Activated CD4-positive, alpha-beta T cell treated with anti-CD3 and anti-CD28 coated beads, Interleukin-2, amount 50 U/mL, for 24 hours (primary cell): ENCODE measurements around the gene KLHL42.
"Not testable (repeated sequence)": the region's sequence is repeated elsewhere in the genome, so short reads cannot be mapped to it uniquely, and the experiment has no call there.

Source experiments
- DNase-seq, 2 donors: peaks; one replicate each; pipeline ENCODE4 v3.0.0-alpha.2; 2020; ENCODE audit warnings: low read depth in 1 of 2, low spot score in 1 of 2

The KLHL42 gene

DNA sequence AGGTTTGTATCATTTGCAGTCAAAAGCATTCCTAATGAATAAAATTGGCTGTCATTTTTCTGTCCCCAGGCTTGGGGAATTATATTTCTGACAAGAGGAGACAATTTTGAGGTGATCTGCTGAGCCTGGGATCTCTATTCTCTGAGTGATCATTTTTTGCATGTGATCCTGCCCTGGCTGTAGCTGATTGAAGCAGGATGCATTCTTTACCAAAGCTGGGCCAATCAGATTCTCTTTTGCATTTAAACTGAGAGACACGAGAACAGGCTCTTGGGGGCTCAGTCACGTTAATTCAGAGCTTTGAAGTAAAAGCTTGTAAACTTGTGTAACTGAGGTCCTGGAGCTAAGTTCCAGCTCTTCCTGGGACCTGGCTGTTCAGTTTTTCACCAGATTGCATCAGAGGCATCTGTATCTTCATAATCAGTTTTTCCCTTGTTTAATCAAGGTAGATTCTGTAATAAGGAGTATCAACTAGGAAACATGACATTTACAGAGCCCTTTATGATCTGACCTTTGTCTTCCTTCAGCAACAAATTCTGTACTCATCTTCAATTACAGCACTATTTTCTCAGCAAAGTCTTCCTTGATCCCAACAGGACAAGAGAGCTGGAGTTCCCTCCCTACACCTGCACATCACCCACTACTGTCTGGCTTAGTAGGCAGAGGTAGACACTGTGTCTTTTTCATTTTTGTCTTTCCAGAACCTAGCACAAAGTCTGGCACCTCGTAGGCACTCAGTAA is 35.0 kb downstream of the KLHL42 start:
- no peak for DNase-seq

DNA sequence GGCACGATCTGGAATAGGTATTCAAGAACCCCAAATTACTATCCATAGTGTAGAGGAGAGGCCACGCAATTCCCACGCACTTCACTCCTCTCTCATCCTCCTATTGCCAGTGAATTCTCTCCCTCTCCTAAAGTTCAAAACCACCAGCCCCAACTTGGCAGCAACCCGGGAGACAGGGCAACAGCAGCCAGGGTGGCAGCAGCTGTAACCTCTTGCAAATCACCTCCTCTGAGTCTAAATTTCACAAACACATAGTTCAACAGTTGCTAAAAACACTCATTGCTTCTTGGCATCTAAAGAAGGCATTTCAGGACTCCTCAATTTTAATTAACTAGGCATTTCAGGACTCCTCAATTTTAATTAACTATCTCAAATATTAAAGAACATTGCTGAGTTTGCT is 37.7 kb downstream of the KLHL42 start:
- DNase-seq, result no peak

DNA sequence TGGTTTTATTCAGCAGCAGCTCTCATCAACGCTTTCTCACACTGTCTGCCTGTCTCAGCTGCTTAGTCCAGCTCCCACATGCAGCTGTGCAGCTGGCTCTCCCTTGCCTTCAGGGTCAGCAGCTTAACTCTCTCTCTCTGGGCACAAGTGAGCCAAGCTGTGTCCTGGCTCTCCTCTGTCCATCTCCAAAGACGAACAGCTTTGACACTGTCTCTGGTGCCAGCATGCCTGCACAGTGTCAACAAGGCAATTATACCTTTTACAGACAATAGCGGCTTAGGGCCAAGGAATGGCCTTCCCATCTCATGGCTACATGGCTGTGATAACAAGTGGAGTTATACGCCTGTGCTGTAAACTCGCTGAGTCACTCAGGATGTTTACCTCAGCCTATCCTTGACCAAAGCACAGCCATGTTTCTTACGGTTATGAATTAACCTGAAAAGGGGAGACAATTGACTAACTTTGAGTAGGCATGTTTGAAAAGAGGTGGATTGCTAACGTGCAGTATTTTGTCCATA is 38.4 kb downstream of the KLHL42 start:
- no peak for DNase-seq

DNA sequence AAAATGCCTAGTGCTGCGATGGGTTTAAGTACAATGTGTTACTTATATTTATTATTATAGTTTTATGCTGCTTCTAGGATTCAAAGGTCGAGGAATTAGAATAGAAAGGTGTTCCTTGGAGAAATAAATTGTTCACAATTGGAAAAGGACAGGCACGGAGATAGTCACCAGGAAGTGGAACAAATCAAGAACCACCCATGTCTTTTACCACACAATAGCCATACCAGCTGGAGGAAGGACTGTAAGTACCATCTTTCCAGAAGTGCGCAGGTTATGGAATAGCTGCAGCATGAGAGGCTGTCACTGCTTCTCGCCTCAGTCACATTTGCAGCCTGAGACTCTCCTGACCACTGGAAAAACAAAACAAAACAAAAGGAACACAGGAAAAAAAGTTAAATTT is 40.5 kb downstream of the KLHL42 start:
- DNase-seq, result no peak

DNA sequence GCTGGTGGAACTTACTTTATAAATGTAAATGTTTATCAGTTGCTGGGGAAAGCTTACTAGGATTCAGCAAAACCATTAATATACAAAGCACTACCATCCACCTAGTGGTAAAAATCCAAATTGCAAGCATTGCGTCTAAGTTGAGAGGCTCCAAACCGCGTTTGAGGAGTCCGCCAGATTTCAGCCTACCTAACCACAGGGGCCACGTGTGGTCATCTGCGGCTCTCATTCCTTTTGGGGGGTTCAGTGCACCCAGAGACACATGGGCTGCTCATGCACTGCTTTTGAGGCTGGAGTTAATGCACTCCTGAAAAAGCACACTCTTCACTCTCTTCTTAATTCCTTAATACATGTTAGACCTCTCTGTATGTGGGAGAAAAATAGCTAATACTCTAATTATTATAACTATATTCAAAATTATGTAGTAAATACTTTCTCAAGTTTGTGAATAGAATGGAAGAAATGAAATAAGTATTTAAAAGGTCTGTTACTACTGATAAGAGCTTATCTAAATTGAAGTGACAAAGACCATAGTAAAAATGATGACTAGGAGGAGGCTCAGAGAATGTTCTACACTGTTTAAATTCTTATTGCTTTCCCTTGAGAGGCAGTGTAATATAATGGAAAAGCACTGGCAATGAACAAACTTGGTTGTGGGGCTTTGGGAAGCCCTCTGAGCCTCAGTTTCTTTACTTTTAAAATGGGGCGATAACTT is 41.4 kb downstream of the KLHL42 start:
- DNase-seq, result peak in 1 of 2 donors; percentile 39

DNA sequence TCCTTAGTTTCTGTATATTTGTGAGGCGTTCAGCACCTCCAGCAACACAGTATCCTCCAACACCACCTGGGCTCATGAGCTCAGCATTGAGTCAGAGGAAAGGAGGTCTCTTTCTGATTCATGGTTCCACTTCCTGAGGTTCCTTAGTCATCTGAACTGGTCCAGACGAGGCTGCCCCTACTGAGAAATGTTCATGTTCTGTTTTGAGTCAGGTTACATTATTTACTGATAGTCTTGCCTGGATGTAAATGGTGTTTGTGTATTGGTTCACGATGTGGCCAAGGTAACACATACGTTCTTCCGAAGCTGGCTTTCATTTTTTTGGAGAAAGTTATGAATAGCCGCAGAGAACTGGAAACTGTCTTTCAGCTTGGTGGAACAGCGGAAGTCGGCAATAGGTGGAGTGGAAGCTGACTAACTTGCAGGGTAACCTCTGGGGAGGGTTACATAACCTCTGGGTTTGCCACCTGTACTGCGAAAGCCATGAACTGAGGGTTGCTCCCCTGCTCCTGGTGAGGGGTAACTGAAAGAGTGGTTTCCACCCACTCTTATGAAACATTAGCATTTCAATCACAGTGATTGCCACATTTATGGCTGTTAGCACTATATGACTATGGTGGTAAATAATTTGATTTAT is 42.2 kb downstream of the KLHL42 start:
- peak; percentile 53 to 70 for DNase-seq

DNA sequence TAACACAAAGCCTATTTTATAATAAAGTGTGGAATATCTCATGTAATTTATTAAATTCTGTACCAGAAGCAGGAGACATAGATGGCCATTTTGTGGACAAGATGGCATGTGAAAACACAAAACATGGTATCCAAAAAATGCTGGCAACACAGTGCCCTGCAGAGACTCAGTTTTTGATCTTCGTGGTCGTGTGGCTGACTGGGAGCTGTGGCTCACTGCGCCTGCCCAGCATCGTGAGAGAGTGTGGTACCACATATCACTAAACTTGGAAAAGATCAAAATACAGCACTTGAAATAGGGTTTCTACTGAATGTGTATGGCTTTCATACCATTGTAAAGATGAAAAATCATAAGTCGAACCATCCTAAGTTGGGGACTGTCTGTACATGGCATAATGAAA is 43.0 kb downstream of the KLHL42 start:
- DNase-seq, result no peak

DNA sequence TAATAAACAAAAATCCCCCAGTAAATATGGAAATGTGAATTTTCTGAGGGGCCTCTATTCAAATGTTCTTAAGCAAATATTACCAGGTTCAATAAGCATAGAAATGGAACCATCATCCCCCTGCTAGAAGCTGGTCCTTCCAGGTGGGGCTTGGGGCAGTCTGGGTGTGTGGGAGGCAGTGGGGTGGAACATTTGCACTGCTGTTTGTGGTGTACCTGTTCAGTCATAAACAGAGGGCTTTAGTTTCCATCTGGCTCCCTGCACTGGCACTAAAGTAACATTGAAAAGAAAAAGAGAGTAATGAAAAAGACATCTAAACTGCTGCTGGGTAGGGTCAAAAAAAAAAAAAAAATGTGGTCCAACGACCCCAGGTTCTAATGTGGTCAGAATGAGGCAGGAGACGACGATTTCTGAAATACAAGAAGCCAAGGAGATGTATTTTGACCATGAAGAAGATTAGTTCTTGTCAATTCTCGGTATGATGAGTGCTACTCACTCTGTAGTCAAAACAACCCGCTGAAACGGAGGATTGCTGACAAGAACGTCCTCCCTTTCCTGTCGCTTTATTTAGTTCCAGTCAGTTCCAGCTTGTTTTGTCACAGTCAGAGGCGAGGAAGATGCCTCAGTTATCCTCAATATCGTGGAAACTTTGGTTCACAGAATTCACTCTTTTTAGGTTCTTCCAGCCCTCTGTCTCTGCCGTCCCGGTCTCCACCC is 44.3 kb downstream of the KLHL42 start:
- no peak for DNase-seq

DNA sequence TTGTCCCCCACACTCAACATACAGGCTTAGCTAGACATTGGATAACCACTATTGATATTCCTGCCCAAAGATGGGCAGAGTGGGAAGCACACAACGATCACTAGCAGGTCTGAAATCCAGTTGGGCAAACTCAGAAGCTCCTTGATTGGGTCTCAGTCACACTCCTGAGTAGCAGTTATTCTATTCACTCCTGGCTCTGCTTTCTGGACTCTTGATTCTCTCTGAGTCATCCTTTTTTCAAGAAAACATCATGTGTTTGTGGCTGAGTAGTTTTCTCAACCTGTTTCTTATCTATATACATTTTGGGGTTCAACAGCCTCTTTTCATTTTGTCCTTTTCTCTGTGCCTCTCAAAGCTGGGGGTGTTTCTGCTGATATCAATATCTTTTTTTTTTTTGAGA is 46.0 kb downstream of the KLHL42 start:
- no peak for DNase-seq

DNA sequence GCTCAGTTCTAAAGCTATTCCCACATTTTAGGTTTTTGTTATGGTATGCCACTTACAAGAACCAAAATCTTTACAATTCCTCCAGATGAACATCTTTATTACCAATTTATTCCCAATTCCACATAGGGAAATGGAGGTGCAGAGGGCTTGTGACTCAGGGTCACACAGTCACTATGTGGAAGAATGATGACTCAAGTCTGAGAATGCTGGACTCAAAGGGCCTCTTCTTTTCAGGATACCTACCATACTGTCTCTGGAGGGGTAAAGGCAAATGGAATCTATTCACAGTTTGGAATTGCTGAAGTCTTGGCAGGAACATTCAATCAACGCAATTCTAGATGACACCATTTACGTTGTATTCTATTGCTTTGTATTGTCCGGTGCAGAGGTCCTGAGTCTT is 48.2 kb downstream of the KLHL42 start:
- DNase-seq, result no peak

DNA sequence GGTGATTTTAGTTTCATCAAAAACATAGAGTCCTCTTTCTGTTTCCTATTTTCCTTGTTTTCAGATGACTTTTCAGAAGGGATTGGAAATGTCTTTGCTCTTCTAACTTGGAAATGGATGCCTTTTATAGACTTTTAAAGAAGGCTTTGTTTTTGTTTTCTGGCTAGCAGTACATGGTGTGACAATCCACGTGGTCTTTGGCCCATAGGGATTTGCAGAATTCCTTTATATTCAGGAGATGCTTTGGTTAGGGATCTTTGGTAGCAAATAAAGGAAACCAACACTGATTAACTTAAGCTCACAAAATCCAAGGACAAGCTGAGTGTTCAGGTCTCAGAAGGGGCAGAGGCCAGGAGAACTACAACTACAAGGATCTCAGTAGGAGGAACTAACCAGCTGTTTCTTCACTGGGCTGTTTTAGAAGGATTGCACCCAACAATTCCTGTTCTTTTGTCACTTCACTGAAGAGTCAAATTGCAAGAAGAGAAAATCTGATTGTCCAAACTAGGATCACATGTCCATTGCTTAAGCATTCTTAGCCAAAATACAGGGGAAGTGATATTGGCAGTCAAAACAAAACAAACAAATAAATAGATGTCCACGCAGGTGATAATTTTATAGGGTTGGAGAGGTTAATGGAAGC is 58.6 kb downstream of the KLHL42 start:
- DNase-seq, result no peak

DNA sequence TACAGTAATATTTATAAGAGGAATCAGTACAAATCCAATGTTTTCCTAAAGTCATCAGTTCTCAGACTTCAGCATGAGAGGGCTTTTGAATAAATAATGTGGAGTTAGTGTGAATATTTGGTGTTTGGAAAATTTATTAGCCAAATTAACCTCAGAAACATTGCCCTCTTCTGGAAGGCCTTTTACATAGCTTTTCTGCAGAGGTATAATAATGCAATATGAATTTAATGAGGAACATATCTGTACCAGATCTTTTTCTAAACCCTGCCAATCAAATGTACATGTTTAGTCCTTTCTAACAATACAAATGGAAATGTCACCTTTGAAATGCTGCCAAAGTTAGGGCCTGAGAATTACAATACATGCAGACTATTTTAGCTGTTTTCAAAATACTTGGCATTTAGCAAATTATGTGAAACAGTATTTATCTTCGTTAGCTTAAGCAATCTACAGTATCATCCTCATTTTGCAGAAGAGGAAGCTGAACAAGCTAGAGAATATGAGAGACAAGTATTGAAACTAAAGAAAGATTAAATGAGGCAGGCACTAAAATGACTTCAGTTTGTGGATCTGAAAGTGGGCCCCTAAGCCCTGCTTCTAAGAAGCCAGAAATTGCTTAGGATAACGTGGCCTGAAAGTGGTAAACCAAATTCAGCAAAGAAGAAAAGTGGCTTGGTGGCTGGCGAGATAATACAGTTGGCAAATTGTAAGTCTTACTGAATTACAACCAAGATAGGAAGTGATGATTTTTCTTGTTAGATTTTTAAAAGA is 60.4 kb downstream of the KLHL42 start:
- no peak for DNase-seq

DNA sequence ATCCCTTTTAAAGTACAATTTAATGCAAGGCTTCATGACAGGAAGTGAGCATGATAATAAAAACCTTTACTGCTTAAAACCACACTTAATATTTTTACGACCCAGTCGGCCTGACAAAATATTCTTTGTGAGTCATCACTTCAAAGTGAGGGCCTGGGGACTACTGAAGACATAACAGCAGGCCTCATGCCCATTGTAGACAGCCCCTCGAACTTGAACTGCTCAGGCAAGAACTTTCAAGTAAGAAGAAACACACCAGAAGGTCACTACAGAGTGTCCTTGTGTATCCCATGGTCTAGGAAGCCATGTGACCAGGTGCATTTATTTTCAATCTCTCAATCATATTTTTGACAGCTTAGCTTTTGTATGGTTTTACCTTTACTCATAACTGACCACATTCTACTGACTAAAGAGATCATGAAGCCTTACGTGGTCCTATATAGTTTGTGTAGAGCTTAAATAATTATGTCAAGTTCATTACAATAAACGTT is 61.4 kb downstream of the KLHL42 start:
- no peak for DNase-seq

DNA sequence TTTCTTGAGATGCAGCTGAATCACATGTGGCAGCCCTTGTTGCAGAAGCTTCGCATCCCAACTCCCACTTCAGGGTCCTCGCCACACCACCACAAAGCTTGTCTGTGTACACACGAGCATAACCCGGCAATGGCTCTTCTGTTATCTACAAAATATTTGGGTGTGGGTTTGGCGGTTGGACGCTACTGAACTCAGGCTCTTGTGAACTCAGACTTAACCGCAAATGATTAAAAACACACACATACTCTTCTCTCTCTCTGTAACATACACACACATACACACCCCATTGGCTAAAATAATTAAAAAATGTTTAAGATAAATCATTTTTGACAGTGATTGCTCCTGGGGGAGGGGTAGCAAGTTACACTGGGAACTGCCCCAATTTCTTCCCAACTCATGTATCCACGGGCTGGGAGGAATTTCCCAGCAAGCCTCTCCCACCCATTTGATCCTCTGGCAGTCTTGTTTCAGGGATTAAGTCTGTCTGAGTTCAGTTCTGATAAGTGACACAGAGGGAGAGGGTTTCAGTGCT is 63.7 kb downstream of the KLHL42 start:
- DNase-seq, result no peak

DNA sequence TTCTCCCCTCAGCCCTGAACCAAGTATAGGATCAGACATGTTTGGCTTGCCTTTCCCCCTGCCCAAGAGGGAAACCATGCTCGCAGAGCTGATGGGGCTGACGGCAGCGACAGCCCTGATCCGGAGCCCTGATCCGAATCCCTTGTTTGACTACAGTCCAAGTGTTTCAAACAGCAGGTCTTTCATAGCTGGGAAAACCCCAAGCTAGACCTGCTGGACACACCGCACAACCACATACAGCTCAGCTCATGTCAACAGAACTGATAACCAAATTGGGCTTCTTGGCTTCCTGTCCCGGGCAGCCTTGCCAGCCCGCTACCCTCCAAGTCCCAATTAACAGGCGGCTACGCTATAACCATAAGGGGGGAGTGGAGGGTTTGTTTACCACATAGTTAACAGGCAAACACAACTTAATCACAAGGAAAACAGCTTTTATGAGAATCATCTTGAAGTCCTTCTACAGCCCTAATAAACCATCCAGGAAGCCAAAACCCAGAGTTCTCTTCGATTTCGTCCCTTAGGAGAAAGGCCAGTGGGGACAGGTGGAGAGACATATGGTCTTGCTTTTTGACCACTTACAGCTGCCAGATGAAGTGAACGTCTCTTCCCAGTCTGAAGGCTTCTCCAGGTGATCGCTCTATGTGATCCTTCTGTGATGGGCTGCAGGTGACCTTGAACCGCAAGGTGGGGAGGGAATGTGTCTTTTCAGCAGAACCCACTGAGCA is 64.5 kb downstream of the KLHL42 start:
- no peak for DNase-seq

DNA sequence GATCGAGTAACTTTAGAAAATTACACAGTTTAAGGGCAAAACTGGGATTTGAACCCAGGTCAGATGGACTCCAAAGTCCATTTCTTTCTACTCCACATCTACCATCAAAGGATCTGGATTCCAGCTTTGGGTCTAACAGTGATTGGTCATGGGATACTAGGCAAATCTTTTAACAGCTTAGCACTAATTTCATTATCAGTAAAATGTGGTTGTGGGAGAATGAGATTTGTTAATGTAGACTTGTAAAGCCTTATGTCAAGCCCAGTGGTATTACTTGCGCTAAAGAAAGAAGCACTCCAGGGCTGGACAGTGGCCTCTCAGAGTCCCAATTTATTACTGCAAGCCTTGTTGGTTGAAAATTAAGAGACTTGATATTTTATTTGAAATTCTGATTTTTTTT is 65.2 kb downstream of the KLHL42 start:
- no peak for DNase-seq

DNA sequence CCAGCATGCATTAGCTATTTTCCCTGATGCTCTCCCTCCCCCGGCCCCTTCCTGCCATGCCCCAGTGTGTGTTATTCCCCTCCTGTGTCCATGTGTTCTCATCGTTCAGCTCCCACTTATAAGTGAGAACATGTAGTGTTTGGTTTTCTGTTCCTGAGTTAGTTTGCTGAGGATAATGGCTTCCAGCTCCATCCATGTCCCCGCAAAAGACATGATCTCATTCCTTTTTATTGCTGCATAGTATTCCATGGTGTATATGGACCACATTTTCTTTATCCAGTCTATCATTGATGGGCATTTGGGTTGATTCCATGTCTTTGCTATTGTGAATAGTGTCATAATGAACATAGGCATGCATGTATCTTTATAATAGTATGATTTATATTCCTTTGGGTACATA is 65.7 kb downstream of the KLHL42 start:
- DNase-seq, result not testable (repeated sequence)

DNA sequence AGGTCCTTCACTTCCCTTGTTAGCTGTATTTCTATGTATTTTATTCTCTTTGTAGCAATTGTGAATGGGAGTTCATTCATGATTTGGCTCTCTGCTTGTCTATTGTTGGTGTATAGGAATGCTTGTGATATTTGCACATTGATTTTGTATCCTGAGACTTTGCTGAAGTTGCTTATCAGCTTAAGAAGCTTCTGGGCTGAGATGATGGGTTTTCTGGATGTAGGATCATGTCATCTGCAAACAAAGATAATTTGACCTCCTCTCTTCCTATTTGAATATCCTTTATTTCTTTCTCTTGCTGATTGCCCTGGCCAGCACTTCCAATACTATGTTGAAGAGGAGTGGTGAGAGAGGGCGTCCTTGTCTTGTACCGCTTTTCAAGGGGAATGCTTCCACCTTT is 67.3 kb downstream of the KLHL42 start:
- DNase-seq, result not testable (repeated sequence)

DNA sequence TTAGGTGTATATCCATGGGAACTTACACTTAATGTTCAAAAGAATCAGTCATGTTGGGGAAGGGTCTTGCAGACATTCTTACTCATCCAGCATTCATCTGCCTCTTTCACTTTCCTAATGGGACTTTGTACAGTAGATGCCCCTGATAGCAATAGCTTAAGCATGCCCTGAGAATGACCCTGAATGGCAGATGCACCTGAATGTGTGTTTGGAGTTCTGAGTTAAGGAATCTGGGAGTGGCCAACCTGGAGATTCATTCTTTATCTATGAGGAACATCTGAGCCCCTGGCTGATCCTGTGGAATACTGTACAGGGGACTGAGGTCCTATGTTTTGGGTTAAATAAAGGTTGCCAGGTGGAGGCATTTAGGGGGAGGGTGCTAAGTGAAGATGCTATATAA is 71.3 kb downstream of the KLHL42 start:
- DNase-seq, result no peak
